GM21367 (cell line): ENCODE results near the gene TRIP12.
"Not testable (repeated sequence)": the region's sequence is repeated elsewhere in the genome, so short reads cannot be mapped to it uniquely, and the experiment has no call there.

Experiments
- ATAC-seq: cut with Tn5 transposase; IDR thresholded peaks from one replicate; pipeline ENCODE4 v1.9.1; 2021; ENCODE audit not compliant: unreplicated experiment

The TRIP12 gene

DNA sequence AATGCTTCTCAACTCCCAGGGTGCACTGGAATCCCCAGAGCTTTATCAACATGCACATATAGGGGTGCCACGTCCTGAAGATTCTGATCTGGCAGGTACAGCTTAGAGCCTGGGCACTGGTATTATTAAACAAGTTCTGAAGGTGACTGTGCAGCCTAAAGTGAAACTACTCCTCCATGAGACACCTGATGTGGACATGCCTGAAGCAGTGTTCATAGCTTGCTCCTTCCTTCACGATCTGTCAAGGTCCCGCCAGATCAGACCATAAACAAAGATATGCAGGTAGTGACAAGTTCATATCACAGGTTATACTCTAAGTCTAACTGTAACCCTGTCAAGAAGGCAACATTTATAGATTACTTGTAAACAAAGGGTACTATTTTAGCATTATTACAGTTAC lies 142.2 kb downstream of the TRIP12 start:
- ATAC-seq: no peak

DNA sequence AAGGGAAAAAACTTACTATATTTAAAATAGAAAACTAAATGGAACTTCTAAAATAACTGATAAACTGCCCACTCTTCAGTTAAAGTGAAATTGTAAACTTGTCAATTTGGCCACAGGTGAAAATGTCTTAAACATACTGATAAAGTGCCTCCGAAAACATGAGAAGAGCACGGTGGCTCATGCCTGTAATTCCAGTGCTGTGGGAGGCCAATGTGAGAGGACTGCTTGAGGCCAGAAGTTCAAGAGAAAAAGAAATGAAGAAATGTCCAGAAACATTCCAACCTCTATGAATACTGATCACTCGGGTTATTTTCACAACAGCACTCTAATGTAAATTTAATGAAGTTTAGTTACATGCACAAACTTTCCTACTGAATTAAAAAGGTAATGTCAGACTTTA lies 144.1 kb downstream of the TRIP12 start:
- no peak for ATAC-seq

DNA sequence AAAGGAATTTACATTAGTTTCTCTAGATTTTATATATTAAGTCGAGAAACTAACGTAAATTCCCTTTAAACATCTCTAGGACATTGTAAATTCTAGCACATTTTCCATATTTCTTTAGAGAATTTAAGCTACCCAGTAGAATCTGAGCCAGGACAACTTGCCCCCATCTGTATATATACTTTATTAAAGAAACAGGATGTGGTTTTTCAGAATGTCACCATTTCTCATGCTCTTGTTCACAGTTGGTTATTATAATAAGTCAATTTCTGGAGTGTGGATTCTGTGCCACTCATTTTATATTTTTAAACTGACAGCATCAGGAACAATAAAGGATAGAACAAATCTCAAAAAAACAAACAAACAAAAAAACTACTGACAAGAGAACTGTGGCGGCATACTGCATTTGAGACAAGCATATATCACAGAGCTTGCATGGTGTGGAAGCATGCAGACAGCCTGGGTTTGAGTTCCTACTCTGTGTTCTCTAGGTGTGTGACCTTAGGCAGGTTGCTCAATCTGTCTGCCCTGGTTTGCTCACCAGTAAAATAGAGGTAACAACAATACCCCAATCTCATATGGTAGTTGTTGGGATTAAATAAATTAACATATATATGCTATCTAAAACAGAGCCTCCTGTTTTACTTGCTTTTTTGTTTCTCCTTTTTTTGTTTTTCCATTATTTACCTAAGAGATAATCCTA lies 146.0 kb downstream of the TRIP12 start:
- no peak for ATAC-seq

DNA sequence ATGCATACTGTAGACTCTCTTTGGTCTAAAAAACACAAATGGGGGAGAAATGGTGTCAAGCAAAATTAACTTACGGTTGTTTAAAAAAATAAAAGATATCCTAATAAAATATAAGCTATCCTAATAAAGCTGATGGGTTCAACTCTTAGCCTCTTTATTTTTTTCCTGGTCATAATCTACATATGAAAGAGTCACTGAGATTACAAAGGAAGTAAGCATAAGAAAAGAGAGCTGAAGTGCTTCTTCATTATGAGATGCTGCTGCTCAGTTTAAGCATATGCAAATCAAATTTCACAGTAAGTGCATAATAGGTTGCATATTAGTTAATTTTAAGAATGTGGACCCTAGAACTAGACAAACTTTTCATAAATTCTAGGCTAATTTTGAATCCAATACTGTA lies 147.6 kb downstream of the TRIP12 start:
- no peak for ATAC-seq

DNA sequence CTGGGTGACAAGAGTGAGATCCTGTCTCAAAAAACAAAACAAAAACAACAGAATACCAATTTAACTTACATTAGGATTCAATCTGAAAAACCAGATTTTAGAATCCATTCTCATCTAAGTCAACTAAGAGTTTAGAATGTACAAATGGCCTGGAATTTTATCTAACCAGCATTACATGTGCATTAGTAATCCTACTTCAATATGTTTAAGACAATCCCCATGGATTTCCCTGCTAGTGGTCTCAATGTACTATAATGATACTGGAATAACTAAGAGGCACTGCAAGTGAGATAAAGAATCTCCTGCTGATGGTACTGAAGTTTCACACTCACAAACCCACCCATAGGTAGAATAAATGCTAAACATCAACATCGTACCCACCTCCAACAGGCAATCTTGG lies 153.6 kb downstream of the TRIP12 start:
- no peak for ATAC-seq

DNA sequence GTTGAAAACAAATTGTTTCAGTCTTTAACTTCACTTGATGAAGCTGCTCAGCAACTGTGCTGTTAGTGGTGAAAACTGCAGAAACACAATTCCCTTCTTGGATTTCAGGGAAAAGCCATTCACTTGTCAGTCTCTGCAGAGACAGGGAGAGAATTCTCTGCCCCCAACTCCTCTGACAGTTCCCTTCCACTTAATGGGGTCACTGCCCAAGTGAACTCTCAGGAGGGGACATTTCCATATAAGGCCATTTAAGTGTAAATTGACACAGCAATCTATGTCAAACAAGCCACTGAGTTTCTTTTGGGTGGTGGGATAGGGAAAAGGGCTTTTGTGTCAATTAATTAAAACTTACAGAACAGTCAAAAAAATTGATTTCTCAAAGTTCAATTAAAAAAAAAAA lies 156.1 kb downstream of the TRIP12 start:
- no peak for ATAC-seq

DNA sequence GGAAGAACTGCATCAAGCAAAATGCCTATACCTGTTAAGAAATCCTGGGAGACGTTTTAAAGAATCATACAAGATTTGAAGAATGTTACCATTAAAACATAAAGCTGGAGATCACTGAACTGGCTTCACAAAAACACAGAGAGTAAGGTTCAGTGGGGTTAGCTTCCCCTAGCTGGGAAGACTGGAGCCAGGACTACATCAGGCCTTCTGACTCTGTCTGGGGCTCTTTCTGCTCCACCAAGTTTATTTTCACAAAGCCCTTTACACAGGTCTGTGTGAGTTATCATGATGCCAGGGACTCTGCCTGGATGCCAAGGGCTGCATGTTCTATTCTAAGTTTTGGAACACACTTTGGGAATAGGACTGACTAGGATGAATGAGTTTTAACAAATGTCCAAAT lies 160.1 kb downstream of the TRIP12 start:
- ATAC-seq: no peak

DNA sequence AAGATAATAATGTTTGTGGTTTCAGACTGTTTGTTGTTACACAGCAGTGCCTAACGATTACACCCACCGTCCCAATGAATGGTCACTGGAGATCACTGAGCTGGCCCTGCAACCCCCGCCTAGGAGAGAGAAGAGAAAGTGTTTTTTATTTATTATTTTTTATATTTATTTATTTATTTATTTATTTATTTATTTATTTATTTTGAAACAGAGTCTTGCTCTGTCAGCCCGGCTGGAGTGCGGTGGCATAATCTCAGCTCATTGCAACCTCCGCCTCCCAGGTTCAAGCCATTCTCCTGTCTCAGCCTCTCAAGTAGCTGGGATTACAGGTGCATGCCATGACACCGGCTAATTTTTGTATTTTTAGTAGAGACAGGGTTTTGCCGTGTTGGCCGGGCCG lies 164.3 kb downstream of the TRIP12 start:
- not testable (repeated sequence) for ATAC-seq

DNA sequence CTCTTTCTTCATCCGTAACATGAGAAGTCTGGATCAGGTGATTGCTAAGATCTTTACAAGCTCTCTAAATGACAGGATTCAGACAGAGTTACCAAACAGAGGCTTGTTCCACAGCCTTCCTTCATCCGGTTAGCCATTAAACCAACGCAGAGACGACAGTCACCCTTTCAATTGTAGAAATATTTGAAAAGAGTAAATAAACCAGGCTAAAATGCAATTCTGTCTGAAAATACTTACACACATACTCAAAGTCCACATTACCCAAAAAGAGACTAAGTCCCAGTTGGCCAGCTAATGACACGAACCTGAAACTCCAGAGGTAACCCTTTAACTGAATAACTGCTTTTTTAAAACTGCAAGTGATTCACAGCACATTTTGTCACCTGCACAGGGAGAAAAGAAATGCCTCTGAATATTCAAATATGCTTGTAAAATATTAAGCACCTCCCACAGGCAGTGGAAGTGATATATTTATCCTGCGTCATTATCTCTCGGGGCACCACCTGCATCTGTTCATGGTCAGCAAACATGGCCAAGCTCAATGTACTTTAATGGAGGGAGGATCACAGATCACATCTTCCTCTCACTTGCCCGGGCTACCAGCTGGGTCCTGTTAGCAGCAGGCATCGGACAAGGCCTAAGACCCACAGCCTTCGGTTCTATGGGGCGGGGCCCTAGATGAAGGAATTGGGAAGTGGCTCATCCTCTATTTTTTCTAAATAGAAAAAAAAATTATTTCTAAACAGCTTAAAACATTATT lies 168.7 kb downstream of the TRIP12 start:
- no peak for ATAC-seq

DNA sequence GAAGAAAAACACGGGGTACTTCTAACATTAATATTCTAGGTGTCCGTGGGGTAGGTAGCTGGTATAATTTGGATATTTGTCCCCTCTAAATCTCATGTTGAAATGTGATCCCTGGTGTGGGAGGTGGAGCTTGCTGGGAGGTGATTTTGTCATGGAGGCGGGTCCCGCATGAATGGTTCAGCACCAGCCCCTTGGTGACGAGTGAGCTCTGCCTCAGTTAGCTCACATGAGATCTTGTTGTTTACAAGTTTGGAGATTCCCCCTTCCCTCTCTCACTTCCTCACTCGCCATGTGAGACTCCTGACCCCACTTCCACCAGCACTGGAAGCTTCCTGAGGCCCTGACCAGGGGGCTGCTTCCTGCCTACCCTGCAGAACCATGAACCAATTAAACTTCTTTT lies 172.0 kb downstream of the TRIP12 start:
- ATAC-seq: no peak

DNA sequence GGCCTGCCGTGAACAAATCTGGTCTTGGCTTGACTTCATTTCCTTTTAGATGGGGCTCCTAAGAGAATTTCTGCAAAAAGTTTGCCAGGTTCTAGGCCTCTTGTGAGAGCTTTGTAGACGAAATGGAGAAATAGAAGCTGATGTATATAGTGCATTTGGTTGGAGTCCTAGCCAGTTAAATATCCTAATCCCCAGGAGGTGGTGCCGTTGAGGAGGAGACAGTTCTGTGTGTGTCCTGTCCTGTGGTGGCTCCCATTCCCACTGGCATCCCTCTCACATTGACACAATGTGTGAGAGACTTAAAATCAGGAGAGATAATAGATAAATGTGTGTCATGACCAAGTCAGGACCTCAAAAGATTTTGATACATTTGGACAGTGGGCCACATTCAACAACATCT lies 172.9 kb downstream of the TRIP12 start:
- ATAC-seq: no peak

DNA sequence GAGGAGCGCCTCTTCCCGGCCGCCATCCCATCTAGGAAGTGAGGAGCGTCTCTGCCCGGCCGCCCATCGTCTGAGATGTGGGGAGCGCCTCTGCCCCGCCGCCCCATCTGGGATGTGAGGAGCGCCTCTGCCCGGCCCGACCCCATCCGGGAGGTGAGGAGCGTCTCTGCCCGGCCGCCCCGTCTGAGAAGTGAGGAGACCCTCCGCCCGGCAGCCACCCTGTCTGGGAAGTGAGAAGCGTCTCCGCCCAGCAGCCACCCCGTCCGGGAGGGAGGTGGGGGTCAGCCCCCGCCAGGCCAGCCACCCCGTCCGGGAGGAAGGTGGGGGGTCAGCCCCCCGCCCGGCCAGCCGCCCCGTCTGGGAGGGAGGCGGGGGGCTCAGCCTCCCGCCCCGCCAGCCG lies 179.1 kb downstream of the TRIP12 start:
- ATAC-seq: not testable (repeated sequence)

DNA sequence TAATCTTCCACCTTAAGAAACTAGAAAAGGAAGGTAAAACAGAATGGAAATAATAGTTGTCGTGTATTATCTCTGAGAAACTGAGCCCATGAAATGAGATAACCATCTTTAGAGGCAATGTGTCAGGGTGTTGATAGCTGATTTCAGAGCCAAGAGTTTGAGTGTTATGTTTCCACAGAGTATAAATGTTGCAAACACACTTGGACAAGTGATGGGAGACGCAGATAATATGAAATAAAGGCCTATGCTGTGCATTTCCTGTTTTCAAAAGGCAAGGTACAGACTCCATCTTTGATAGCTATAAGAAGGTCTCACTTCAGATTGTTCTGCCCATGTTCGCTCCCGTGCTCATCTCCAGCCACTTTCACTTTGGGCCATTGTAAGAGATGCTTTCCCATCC lies 181.5 kb downstream of the TRIP12 start:
- no peak for ATAC-seq

DNA sequence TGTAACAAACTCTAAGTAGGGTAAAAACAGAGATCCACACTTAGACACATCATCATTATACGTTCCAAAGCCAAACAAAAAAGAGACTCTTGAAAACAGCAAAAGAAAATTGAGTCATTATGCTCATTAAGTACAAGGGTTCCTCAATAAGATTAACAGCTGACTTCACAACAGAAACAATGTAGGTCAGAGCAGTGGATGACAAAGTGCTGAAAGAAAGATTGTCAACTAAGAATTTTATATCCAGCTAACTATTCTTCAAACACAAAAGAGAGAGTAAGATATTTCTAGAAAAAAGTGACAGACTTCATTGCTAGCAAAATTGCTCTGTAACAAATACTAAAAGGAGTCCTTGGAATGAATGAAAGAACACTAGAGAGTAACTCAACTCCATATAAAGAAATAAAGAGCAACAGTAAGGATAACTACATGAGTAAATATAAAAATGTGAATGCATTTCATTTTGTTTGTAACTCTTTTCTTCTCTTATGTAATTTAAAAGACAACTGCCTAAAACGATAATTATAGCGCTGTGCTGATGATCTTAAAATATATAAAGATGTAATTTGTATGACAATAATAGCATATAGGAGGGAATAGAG lies 183.7 kb downstream of the TRIP12 start:
- no peak for ATAC-seq

DNA sequence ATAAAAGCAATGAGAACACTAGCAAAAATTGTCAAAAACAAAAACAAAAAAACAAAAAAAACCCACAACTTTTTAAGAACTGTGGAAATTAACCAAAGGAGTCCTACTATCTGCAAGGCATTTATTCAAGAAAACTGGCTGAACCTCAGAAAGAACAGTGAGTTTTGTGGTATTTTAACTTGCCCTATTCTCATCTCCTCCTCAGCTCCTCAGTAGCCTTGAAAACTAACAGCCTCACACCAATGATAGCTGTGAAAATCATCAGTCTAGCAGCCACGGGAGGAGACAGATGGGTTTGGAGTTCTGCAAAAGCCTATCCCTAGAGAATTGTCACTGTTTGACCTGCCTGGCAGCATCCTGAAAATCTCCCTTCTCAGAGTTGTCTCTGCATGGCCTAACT lies 187.4 kb downstream of the TRIP12 start:
- ATAC-seq: no peak

DNA sequence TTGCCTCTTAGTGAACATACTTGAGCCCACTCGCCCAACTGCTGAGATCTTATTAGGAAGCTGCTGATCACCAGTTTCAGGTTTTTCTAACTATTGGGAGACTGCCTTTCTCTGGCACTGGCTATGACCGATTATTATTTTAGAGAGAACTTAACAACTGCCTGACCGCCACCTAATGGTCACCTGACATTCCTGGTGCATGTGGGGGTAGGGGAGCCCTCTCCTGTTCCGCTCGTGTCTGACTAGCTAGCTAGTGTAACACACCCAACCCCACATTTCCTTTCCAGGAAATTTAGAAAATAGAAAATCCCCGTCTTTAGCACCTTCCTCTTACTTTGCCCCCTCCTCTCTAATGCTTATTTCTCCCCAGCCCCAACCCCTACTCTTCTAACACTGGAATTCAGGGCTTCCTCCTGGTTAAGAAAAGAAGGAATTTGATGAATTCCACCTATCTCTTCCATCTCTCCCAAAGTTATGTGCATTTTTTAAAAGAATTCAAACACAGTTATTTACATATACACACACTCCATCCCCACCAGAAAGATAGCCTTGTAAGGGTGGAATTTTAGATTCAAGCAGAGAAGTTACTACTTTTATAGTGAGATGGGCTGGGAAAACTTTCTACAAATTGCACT lies 188.1 kb downstream of the TRIP12 start:
- ATAC-seq: no peak

DNA sequence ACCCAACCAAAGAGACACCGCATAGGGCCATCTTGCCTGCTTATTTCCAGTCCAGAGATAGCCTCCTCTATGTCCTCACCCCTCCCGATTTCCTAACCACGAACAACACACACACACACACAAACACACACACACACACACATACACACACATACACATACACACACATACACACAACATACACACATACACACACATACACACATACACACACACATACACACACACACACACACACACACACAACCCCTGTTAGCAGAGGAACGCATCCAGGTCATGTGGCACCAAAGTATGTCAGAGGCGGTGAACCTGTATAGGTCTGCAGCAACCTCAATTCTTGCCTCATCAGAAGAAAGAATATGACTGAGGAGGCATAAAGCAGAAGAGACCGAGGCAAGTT lies 188.9 kb downstream of the TRIP12 start:
- ATAC-seq: no peak

DNA sequence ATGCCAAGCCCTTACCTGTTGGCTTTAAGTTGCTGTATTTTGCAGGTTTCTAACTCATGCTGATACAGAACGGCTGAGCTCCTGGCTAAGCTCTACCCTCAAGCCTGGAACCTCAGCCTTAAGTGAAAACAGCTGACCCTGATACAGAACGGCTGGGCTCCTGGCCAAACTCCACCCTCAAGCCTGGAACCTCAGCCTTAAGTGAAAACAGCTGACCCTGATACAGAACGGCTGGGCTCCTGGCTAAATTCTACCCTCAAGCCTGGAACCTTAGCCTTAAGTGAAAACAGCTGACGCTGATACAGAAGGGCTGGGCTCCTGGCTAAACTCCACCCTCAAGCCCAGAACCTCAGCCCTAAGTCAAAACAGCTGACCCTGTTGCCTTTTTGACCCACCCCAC lies 189.9 kb downstream of the TRIP12 start:
- no peak for ATAC-seq

DNA sequence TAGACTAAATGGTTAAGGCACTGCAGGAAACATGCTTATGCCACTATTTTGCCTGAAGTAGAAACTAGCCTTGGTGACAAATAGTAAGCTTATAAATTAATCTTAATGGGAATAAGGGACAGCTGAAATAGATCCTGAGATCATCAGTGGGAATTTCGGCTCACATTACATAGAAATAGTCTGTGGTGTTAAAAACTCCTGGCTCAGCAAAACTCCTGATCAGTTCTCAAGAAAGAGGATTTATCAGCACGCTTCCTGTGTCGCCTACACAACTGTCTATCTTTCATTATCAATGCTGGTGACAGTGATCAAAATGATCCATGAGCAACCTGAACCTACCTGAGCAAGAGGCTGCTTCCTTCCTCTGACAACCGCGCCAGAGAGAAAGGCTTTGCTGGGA lies 190.4 kb downstream of the TRIP12 start:
- ATAC-seq: no peak

DNA sequence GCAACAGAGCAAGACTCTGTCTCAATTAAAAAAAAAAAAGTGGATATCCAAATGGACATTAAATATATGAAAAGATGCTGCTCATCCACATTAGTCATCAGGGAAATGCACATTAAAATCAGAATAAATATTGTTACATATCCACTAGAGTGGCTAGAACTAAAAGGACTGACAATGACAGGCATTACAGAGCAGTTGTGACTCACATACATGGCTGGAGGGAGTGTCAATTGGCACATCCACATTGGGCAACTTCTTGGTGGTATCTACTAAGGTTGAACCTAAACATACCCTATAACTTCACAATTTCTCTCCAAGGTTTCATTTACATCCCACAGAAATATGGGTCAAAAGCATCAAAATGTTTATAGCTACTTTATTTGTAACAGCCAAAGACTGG lies 193.4 kb downstream of the TRIP12 start:
- ATAC-seq: no peak

DNA sequence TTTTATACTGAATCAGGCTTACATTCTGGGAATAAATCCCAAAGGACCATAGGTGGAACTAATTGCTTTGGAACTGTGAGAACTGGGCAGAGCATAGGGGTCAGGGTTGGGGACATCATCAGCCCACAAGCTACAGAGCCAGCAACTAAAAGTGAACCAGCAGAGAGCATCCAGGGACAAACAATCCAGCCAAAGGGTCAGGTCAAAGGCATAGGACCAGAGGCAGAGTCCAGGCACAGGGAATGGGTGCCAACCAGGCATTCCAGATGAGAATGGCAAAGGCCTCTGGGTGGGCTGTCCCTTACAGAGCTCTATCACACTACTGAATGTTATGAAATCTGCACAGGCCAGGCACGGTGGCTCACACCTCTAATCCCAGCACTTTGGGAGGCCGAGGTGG lies 195.2 kb downstream of the TRIP12 start:
- no peak for ATAC-seq
